HCT116 (cell line): Measurements from ENCODE around the gene SUV39H2. TPM values are rescaled to one million over a fixed set of nuclear protein-coding genes. Genes with fewer than 3 reads are reported as not detected.

ENCODE experiments used
- ATAC-seq: fragments of 200-7000 bp; cut with Tn5 transposase; 2 replicates; pipeline ENCODE4 v1.9.1; 2020; ENCODE audit warnings: mild to moderate bottlenecking, moderate library complexity
- BruUV-seq: library from RNA; stranded (reverse); fragments of 400-500 nt; replicated peaks from 2 replicates; lab custom pipeline; 2021; lab: Mats Ljungman, UMichigan
- CTCF ChIA-PET: fragments of 300-600 bp; sonication (Branson Sonifier 250); formaldehyde crosslinking; loops from one replicate; lab custom pipeline; 2021; ENCODE audit warnings: antibody characterized with exemption; lab: Charles Lee
- POLR2A ChIA-PET: fragments of 300-600, 350-600 bp; sonication (Branson Sonifier 250); formaldehyde crosslinking; loops from one replicate; lab custom pipeline; 2021; ENCODE audit warnings: antibody characterized with exemption; lab: Charles Lee
- RAD21 ChIA-PET, 2 experiments: fragments of 300-600 bp; sonication (Branson Sonifier 250); formaldehyde crosslinking; loops; one replicate each; lab custom pipeline; 2023; ENCODE audit warnings: low total read pairs in 2 of 2; ENCODE audit not compliant: uncharacterized antibody in 2 of 2, unreplicated experiment in 2 of 2, low non-redundant PET in 1 of 2; lab: Charles Lee
- DNase-seq: peaks from one replicate; pipeline ENCODE4 v3.0.0-alpha.2; 2010; ENCODE audit warnings: low read depth, low spot score
- H2AFZ ChIP-seq: fragments of 200-600 bp; shearing (Covaris generic), sonication (generic); 2 replicates; pipeline ENCODE4 v1.6.1; 2017; ENCODE audit warnings: low read depth, mixed run types, mixed read lengths, antibody characterized with exemption, low read length; ENCODE audit not compliant: poor library complexity, severe bottlenecking
- H3K27ac ChIP-seq: 2 replicates; pipeline ENCODE4 v1.5.1; 2012; ENCODE audit warnings: low read depth, low read length
- H3K27me3 ChIP-seq: fragments of 200-600 bp; sonication (generic); 2 replicates; pipeline ENCODE4 v1.6.1; 2016; ENCODE audit warnings: mixed run types, low read length, mixed read lengths; ENCODE audit not compliant: insufficient read depth
- H3K36me3 ChIP-seq, 2 experiments: fragments of 200-500 bp in 1 of 2; fragments of 200-600 bp in 1 of 2; sonication (Bioruptor generic) in 1 of 2; sonication (generic) in 1 of 2; 2 replicates each; pipeline versions ENCODE4 v1.5.1 to v1.6.1; 2014 to 2016; ENCODE audit warnings: low read length in 2 of 2, inconsistent platforms in 1 of 2, mixed read lengths in 1 of 2, mixed run types in 1 of 2; ENCODE audit not compliant: insufficient read depth in 2 of 2, control insufficient read depth in 1 of 2
- H3K4me1 ChIP-seq, 2 experiments: fragments of 200-600 bp in 1 of 2; sonication (generic) in 1 of 2; 2 replicates each; pipeline versions ENCODE4 v1.5.1 to v1.6.1; 2012 to 2017; ENCODE audit warnings: low read length in 2 of 2, inconsistent platforms in 1 of 2, mild to moderate bottlenecking in 1 of 2, mixed read lengths in 1 of 2, mixed run types in 1 of 2, moderate library complexity in 1 of 2; ENCODE audit not compliant: insufficient read depth in 2 of 2, control insufficient read depth in 1 of 2
- H3K4me2 ChIP-seq: fragments of 200-600 bp; sonication (generic); 2 replicates; pipeline ENCODE4 v1.6.1; 2017; ENCODE audit warnings: mixed run types, low read length, mixed read lengths
- H3K4me3 ChIP-seq, 2 experiments: fragments of 200-600 bp in 1 of 2; sonication (generic) in 1 of 2; replicated peaks in 1 of 2; 2 replicates each; pipeline ENCODE4 v1.5.1; 2011 to 2016; ENCODE audit warnings: low read length in 2 of 2, control low read depth in 1 of 2, low read depth in 1 of 2, mild to moderate bottlenecking in 1 of 2, mixed read lengths in 1 of 2, mixed run types in 1 of 2
- H3K79me2 ChIP-seq: fragments of 200-600 bp; sonication (generic); 2 replicates; pipeline ENCODE4 v1.6.1; 2017; ENCODE audit warnings: mild to moderate bottlenecking, mixed run types, low read length, moderate library complexity, mixed read lengths; ENCODE audit not compliant: insufficient read depth
- H3K9ac ChIP-seq: fragments of 200-600 bp; sonication (generic); 2 replicates; pipeline ENCODE4 v1.6.1; 2016; ENCODE audit warnings: low read length, mixed read lengths
- H3K9me2 ChIP-seq: fragments of 200-600 bp; sonication (generic), shearing (Covaris generic); 2 replicates; pipeline ENCODE4 v1.6.1; 2017; ENCODE audit warnings: mixed run types, mild to moderate bottlenecking, moderate library complexity; ENCODE audit not compliant: insufficient read depth
- H3K9me3 ChIP-seq, 2 experiments: fragments of 200-500 bp in 1 of 2; fragments of 200-600 bp in 1 of 2; sonication (Bioruptor generic) in 1 of 2; sonication (generic) in 1 of 2; 2 replicates each; pipeline ENCODE4 v1.6.1; 2014 to 2017; ENCODE audit warnings: low read length in 2 of 2, mixed read lengths in 2 of 2, inconsistent platforms in 1 of 2, low read depth in 1 of 2, mild to moderate bottlenecking in 1 of 2, mixed run types in 1 of 2, moderate library complexity in 1 of 2; ENCODE audit not compliant: control insufficient read depth in 1 of 2, insufficient read depth in 1 of 2
- H4K20me1 ChIP-seq: fragments of 200-600 bp; sonication (generic), shearing (Covaris generic); 2 replicates; pipeline ENCODE4 v1.6.1; 2017; ENCODE audit warnings: mixed run types, mild to moderate bottlenecking, moderate library complexity; ENCODE audit not compliant: insufficient read depth
- CBX3 ChIP-seq: IDR thresholded peaks from 2 replicates; pipeline ENCODE4 v1.6.1; 2012; ENCODE audit warnings: low read depth
- CTCF ChIP-seq, 3 experiments: fragments of 200-600 bp in 1 of 3; sonication (generic) in 1 of 3; IDR thresholded peaks in 2 of 3; conservative IDR thresholded peaks in 1 of 3; 2 replicates each; pipeline ENCODE4 v1.5.1; 2012 to 2017; ENCODE audit warnings: low read depth in 2 of 3, low read length in 2 of 3, antibody characterized with exemption in 1 of 3, borderline replicate concordance in 1 of 3, control low read depth in 1 of 3, mild to moderate bottlenecking in 1 of 3, mixed read lengths in 1 of 3, mixed run types in 1 of 3, moderate library complexity in 1 of 3; ENCODE audit not compliant: insufficient read depth in 1 of 3
- EGR1 ChIP-seq: IDR thresholded peaks from 2 replicates; pipeline ENCODE4 v1.6.1; 2012; ENCODE audit warnings: low read depth
- ELF1 ChIP-seq: IDR thresholded peaks from 2 replicates; pipeline ENCODE4 v1.6.1; 2012; ENCODE audit warnings: low read depth, borderline replicate concordance
- JUND ChIP-seq: IDR thresholded peaks from 2 replicates; pipeline ENCODE4 v1.6.1; 2012
- POLR2AphosphoS5 ChIP-seq: IDR thresholded peaks from 2 replicates; pipeline ENCODE4 v1.6.1; 2011; ENCODE audit warnings: mild to moderate bottlenecking, low read depth, low read length, moderate library complexity
- SRF ChIP-seq: IDR thresholded peaks from 2 replicates; pipeline ENCODE4 v1.6.1; 2012; ENCODE audit warnings: low read depth
- TCF7L2 ChIP-seq: IDR thresholded peaks from 2 replicates; pipeline ENCODE4 v1.7.0; 2011; ENCODE audit warnings: borderline replicate concordance, inconsistent platforms; ENCODE audit not compliant: insufficient read depth, insufficient read length; ENCODE audit errors: extremely low read depth
- intact Hi-C: fragments of 100-400 bp; cut with micrococcal nuclease; formaldehyde crosslinking; loops from 2 replicates; pipeline ENCODE4 v1.10.0; 2022
- total RNA-seq: library from RNA; stranded (reverse); gene quantifications from one replicate; pipeline ENCODE4 v1.2.1, GENCODE V29; 2021; ENCODE audit not compliant: unreplicated experiment
- TF ChIP-seq, protein P1 (sequence below): IDR thresholded peaks from 2 replicates; pipeline ENCODE4 v1.6.1; 2012
- TF ChIP-seq, protein P2 (sequence below): IDR thresholded peaks from 2 replicates; pipeline ENCODE4 v1.6.1; 2011; ENCODE audit warnings: mild to moderate bottlenecking, low read length, moderate library complexity; ENCODE audit not compliant: insufficient replicate concordance; ENCODE audit errors: extremely low read depth

Gene SUV39H2
- total RNA-seq, 1 experiment from 2014 or later = 26.6 TPM

DNA sequence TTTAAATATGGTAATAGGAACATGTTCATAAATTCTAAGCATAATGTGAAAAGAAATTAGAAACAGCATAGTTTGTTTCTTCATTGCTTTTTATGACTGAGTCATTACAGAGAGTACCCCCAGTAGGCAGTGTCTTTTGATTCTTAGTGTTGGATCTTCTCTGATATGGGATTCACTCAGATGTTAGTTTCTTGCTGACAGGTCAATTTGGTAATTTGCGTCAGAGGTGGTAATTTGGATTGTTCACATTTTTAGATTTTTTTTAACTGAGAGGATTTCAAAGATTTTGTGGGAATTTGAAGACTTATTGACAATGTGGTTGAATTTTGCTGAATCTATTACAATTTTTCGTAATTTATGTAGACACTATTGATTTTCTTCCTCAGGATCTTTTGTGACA lies 38.5 kb upstream of the SUV39H2 start:
- H3K9me2 ChIP-seq = no peaks in the 10 kb centered on the region
- BruUV-seq = TSS peak; percentile 25

More for the DNA sequence above, 38.5 kb upstream of the SUV39H2 start:
- Histone ChIP-seq H4K20me1 (peaks cover 4% of the 10 kb centered on the region; the same call in 1 of the 2 replicates), H2AFZ (no peak overlapping the region), H3K36me3 (peaks cover 42 to 46% of the 10 kb centered on the region in 2 experiments; a peak in 3 of 4 replicates), H3K9me3 (no peaks in the 10 kb centered on the region), H3K27ac (no peak overlapping the region), H3K79me2 (peaks cover 70% of the 10 kb centered on the region), H3K4me1 (peaks cover 2 to 14% of the 10 kb centered on the region in 2 experiments; a peak in 3 of 4 replicates), H3K27me3 (no peaks in the 10 kb centered on the region), H3K9ac (no peak overlapping the region), H3K4me3 (no peak overlapping the region), H3K4me2 (no peak overlapping the region; the same call in 1 of the 2 replicates)
- RAD21 ChIA-PET = no interaction called here
- ATAC-seq (no peak), DNase-seq (no peak)
- CTCF ChIA-PET = no interaction called here
- POLR2A ChIA-PET = no interaction called here
- intact Hi-C loops = no loop called here
- no peak for TF ChIP-seq CBX3
- TF ChIP-seq SRF = no peak
- TF ChIP-seq ELF1 = no peak
- TF ChIP-seq, protein P1, sequence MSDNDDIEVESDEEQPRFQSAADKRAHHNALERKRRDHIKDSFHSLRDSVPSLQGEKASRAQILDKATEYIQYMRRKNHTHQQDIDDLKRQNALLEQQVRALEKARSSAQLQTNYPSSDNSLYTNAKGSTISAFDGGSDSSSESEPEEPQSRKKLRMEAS = no peak
- TF ChIP-seq, protein P2, sequence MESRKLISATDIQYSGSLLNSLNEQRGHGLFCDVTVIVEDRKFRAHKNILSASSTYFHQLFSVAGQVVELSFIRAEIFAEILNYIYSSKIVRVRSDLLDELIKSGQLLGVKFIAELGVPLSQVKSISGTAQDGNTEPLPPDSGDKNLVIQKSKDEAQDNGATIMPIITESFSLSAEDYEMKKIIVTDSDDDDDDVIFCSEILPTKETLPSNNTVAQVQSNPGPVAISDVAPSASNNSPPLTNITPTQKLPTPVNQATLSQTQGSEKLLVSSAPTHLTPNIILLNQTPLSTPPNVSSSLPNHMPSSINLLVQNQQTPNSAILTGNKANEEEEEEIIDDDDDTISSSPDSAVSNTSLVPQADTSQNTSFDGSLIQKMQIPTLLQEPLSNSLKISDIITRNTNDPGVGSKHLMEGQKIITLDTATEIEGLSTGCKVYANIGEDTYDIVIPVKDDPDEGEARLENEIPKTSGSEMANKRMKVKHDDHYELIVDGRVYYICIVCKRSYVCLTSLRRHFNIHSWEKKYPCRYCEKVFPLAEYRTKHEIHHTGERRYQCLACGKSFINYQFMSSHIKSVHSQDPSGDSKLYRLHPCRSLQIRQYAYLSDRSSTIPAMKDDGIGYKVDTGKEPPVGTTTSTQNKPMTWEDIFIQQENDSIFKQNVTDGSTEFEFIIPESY = no peak
- no peak for TF ChIP-seq TCF7L2
- TF ChIP-seq EGR1 = no peak
- no peak for TF ChIP-seq POLR2AphosphoS5
- no peak for TF ChIP-seq JUND
- no peak for TF ChIP-seq CTCF (IDR thresholded peaks at IDR 0.05 in 2 of 3, conservative IDR thresholded peaks at IDR 0.05 in 1 of 3; ENCODE audit: borderline replicate concordance in 1 of 3, insufficient read depth in 1 of 3, low read depth in 2 of 3, low read length in 2 of 3)
